Activated naive CD8-positive, alpha-beta T cell treated with anti-CD3 and anti-CD28 coated beads, Interleukin-2, amount 10 ng/mL, durations not matched to agents 7 days and 5 days (primary cell): ENCODE results near the gene HHAT. TPM values are rescaled to one million over a fixed set of nuclear protein-coding genes. Genes with fewer than 3 reads are reported as not detected.

ENCODE experiments used
- ATAC-seq: fragments of 150-1000 bp; cut with Tn5 transposase; one replicate; pipeline ENCODE4 v1.10.0; 2021; ENCODE audit warnings: low read depth, moderate library complexity
- POLR2A ChIA-PET: fragments of 350-600 bp; sonication (Branson Sonifier 250); formaldehyde crosslinking; loops from one replicate; lab custom pipeline; 2021; ENCODE audit warnings: antibody characterized with exemption; lab: Charles Lee
- DNase-seq: peaks from one replicate; pipeline ENCODE4 v3.0.0; 2021
- H3K27ac Mint-ChIP-seq: one replicate; pipeline ENCODE4 v1.8.0; 2022; ENCODE audit warnings: mild to moderate bottlenecking, mixed read lengths
- H3K27me3 Mint-ChIP-seq: one replicate; pipeline ENCODE4 v1.8.0; 2022; ENCODE audit warnings: mild to moderate bottlenecking, moderate library complexity, mixed read lengths
- H3K36me3 Mint-ChIP-seq: one replicate; pipeline ENCODE4 v1.8.0; 2021; ENCODE audit warnings: mild to moderate bottlenecking, mixed read lengths
- H3K4me1 Mint-ChIP-seq: one replicate; pipeline ENCODE4 v1.8.0; 2021; ENCODE audit warnings: mixed read lengths
- H3K4me3 Mint-ChIP-seq: one replicate; pipeline ENCODE4 v1.8.0; 2022; ENCODE audit warnings: mild to moderate bottlenecking, moderate library complexity, mixed read lengths
- H3K9me3 Mint-ChIP-seq: one replicate; pipeline ENCODE4 v1.8.0; 2021; ENCODE audit warnings: mixed read lengths
- total RNA-seq, 2 experiments: library from RNA; stranded (reverse); gene quantifications; one replicate each; pipeline ENCODE4 v1.2.3, GENCODE V29; 2021

The HHAT gene
- total RNA-seq, 2 experiments from 2014 or later = 3.3 to 3.8 TPM

DNA sequence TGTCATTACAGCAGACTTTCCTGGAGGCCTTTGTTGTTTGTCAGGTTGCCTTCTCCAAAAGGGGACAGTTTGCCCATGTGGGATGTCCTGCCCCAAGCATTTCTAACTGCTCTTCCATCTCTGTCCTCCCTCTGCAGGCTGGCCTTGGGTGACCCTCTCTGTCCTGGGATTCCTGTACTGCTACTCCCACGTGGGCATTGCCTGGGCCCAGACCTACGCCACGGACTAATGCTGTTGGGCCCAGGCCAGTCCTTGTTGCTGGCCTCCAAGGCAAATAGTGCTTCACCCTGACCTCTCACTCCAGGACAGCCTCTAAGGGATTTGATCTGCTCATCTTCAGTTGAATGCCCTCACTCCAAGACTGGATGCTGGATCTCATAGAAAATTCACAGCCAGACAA, 345.4 kb downstream of the HHAT start:
- ATAC-seq = no peak
- H3K4me3 Mint-ChIP-seq = no peak overlapping the region
- H3K4me1 Mint-ChIP-seq = no peaks in the 10 kb centered on the region
- H3K27ac Mint-ChIP-seq = no peak overlapping the region
- no peaks in the 10 kb centered on the region for H3K9me3 Mint-ChIP-seq
- DNase-seq = no peak
- POLR2A ChIA-PET = no interaction called here
- no peaks in the 10 kb centered on the region for H3K27me3 Mint-ChIP-seq
- H3K36me3 Mint-ChIP-seq = no peaks in the 10 kb centered on the region

DNA sequence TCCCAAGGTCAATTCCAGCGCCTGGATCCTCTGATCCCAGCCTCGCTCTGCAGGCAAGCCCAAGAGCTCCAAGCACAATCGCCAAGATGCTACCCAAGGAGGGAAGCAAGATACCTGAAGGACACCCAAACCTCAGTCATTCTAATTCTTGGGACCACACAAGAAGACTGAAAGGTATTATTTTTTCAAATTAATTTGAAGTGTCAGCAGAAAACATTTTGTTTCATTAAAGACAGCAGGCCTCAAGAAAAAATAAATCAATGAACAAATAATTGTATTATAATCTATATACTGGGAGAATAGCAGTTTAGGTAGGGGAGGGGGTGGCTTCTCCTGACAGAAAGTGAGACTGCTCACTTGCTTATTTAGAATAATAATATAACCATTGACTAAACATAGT, 347.8 kb downstream of the HHAT start:
- Mint-ChIP-seq H3K4me1 (no peaks in the 10 kb centered on the region), H3K4me3 (no peak overlapping the region), H3K27ac (no peak overlapping the region), H3K36me3 (no peaks in the 10 kb centered on the region), H3K27me3 (no peaks in the 10 kb centered on the region), H3K9me3 (no peaks in the 10 kb centered on the region)
- no peak for DNase-seq
- POLR2A ChIA-PET = no interaction called here
- no peak for ATAC-seq

DNA sequence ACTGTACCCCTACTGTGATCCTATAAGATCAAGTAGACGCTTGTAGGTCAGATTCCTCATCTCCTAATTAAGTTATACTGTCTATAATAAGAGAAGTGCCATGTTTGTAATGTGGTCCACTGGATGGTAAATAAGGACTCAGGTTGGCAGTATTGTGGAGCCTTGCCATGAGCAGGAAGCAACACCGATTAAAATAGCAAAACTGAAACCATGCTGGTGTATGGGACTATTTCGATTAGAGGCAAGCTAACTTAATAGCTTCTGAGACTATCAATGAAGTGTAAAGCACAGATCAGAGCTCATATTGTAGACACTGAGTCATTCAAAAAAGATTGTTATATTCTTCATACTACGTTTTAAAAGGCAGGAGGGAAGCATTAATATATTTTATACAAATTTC, 348.8 kb downstream of the HHAT start:
- Mint-ChIP-seq H3K4me1 (no peaks in the 10 kb centered on the region), H3K36me3 (no peaks in the 10 kb centered on the region), H3K4me3 (no peak overlapping the region), H3K9me3 (no peaks in the 10 kb centered on the region), H3K27ac (no peak overlapping the region), H3K27me3 (no peaks in the 10 kb centered on the region)
- POLR2A ChIA-PET = no interaction called here
- no peak for DNase-seq
- ATAC-seq = no peak

DNA sequence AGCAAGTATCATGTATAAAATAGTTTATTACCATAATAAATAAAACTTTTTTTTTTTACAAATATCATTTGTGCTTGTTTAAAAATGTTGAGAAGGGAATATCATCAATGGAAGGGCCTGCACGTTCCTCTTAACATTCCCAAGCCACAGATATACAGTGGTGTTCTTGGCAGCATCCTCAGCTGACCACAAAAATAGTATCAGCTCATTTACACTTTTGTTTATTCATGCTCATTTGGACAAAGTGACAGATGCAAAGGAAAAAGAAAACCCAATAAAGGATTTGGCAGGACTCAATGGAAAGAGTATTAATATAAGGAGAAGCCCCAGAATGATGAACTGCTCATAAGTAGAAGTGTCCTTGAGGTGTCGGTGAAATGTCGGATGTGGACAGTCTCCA, 349.6 kb downstream of the HHAT start:
- H3K4me3 Mint-ChIP-seq = no peak overlapping the region
- no peak overlapping the region for H3K27ac Mint-ChIP-seq
- no peaks in the 10 kb centered on the region for H3K27me3 Mint-ChIP-seq
- DNase-seq (no peak), ATAC-seq (no peak)
- POLR2A ChIA-PET = no interaction called here
- H3K4me1 Mint-ChIP-seq = no peaks in the 10 kb centered on the region
- no peaks in the 10 kb centered on the region for H3K36me3 Mint-ChIP-seq
- no peaks in the 10 kb centered on the region for H3K9me3 Mint-ChIP-seq

DNA sequence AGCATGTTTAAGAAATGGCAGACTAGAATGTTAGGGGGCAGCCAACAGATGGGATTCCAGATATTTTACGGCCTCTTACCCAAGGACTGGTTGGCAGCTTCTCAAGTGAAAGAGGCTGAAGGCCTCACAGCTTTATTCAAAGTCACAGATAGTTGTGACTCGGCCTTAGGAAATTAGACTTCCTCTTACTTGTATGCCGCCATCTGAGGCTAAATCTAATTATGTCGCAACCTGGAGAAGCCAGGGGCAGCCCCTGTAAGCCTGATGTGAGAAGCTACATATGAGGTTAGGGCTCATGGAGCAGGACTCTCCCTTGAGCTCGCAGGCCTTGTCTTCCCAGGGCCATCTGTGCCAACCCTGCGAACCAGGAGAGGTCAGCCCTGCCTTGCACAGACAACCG, 352.5 kb downstream of the HHAT start:
- no peak for DNase-seq
- ATAC-seq = no peak
- Mint-ChIP-seq H3K4me3 (no peak overlapping the region), H3K27me3 (no peaks in the 10 kb centered on the region), H3K27ac (no peak overlapping the region), H3K9me3 (no peaks in the 10 kb centered on the region), H3K4me1 (no peaks in the 10 kb centered on the region), H3K36me3 (no peaks in the 10 kb centered on the region)
- POLR2A ChIA-PET = no interaction called here

DNA sequence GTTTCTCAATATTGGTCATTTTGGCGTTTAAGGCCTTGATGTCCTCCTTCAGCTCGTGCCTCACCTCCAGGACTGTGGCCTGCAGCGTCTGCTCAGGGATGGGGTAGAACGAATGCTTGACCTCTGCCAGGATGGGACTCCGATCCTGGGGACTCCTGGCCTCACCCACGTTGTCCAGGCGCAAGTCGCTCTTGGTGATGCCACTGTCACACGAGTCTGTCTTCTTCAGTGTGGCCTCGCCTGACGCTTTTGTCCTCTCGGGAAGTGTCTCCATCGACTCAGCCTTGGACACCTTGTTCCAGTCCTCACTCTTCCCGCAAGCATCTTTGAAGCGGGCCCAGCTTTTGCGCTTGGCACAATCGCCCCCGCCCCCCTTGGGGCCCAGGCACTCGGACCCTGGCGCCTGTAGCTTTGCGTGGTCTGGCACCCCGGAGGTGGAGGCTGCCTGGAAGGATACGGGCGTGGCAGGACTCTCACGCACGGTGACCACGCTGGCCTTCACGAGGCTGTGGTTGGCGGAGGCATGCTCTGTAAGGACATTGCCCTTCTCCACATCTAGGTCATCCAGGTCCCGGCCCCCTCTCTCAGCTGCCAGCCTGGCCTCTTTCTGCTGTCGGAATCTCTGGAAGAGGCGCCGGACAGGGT, 354.8 kb downstream of the HHAT start:
- no peak overlapping the region for H3K27ac Mint-ChIP-seq
- H3K9me3 Mint-ChIP-seq = no peaks in the 10 kb centered on the region
- H3K36me3 Mint-ChIP-seq = no peaks in the 10 kb centered on the region
- no peak for ATAC-seq
- no peak for DNase-seq
- no peaks in the 10 kb centered on the region for H3K27me3 Mint-ChIP-seq
- H3K4me1 Mint-ChIP-seq = peaks cover 4% of the 10 kb centered on the region
- POLR2A ChIA-PET = no interaction called here
- H3K4me3 Mint-ChIP-seq = no peak overlapping the region

DNA sequence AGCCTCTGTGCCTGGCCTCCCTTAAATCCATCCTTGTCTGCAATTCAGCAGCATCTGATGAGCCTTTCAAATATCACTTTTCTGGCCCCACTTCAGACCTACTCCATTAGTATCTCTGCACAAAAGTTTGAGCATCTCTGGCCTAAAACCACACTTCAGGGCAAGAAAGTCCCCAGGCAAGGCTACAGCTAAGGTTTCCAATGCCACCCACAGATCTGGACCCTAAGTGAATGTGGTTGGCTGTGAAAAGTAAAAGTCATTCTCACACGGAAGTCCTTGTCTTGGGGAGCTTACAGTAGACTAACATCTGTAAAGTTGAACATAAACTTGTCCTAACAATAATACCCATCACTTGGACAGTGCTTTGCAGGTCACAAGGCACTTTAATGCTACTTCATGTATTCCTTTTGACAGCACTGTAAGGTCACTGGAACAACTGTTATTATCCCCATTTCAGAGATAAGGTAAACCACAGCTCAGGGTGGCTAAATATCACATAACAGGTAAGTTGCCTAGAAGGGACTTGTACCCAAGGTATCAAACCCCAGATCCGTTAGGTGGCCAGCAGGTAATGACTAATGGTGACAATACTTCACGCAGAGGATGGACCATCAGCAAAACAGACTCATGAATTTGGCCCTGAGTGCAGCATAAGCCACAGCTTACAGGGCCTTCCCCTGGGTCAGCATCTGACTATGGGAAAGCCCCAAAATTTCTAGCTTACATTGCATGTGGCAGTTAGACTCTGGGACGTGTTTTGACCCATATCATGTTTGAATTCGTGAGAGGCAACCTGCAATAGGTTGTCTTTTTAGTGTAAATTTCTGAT, 356.0 kb downstream of the HHAT start:
- DNase-seq (no peak), ATAC-seq (no peak)
- H3K36me3 Mint-ChIP-seq = no peaks in the 10 kb centered on the region
- POLR2A ChIA-PET = no interaction called here
- no peak overlapping the region for H3K27ac Mint-ChIP-seq
- H3K4me3 Mint-ChIP-seq = no peak overlapping the region
- peaks cover 5% of the 10 kb centered on the region for H3K4me1 Mint-ChIP-seq
- no peaks in the 10 kb centered on the region for H3K27me3 Mint-ChIP-seq
- no peaks in the 10 kb centered on the region for H3K9me3 Mint-ChIP-seq

DNA sequence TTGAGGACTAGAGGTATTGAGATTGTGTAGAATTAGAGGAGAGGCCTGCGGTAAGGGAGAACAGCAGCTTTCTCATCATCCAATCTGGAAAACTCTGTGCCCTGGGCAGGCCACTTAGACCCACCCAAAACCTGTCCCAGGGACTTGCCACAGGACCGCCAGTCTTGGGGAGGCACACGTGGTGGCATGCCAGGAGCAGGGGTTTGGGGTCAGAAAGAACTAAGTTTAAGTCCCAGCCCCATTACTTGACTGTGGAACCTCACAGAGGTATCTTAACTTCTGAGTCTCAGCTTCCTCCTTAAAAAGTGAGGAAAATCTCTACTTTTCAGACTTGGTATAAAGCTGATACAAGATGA, 356.6 kb downstream of the HHAT start:
- H3K4me1 Mint-ChIP-seq = peaks cover 5% of the 10 kb centered on the region
- no peaks in the 10 kb centered on the region for H3K9me3 Mint-ChIP-seq
- POLR2A ChIA-PET = no interaction called here
- no peak for ATAC-seq
- no peak overlapping the region for H3K4me3 Mint-ChIP-seq
- H3K27ac Mint-ChIP-seq = no peak overlapping the region
- no peak for DNase-seq
- H3K36me3 Mint-ChIP-seq = no peaks in the 10 kb centered on the region
- no peaks in the 10 kb centered on the region for H3K27me3 Mint-ChIP-seq

DNA sequence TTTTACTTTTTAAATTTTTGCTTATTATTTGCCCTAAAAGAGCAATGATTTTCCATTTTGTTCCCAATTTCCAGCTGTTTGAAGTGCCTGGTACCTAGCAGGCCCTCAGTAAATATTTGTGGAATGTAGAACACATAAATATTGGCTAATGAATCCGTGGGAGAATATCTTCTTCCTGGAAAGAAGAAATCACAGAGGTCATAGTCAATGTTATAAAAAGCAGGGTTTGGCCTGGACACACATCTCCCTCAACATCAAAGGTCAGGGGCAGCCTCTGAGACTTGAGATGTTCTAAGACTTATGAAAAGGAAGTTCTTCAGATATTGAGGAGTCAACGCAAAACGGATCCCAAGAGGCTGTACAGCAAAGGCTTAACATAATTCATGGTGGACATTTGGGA, 358.1 kb downstream of the HHAT start:
- Mint-ChIP-seq H3K4me1 (peaks cover 7% of the 10 kb centered on the region), H3K27me3 (no peaks in the 10 kb centered on the region), H3K36me3 (no peaks in the 10 kb centered on the region), H3K9me3 (no peaks in the 10 kb centered on the region), H3K27ac (no peak overlapping the region), H3K4me3 (no peak overlapping the region)
- DNase-seq (no peak), ATAC-seq (no peak)
- POLR2A ChIA-PET = no interaction called here

DNA sequence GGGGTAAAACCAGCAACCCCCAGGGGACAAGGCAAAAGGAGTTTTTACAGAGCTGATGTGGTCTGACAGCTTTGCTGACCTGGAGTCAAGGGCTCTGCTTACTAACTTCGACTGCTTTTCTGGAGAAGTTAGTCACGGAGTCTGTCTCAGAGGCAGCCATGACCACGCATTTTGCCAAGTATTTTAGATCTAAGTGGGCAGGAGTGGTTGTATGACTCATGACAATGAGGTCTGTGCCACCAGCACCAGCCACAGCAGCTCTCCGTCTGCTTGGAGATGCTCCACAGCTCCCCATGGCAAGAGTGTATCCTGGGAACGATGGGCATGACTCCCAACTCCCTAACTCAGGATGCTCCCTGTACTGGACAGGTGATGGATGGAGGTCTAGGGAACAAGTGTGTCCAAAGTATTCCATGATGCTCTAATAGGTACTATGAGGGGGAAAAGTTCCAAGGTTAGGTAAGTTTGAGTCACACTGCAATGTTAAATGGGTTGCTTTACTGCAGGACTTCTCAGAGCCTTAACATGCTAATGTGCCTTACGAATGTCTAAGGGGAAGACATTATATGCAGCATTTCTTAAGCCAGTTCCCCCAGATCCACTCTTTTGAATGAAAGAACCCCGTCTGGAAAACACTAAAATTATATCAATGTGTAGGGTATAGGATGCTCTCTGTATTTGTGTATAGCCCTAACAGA, 359.0 kb downstream of the HHAT start:
- Mint-ChIP-seq H3K4me3 (no peak overlapping the region), H3K36me3 (no peaks in the 10 kb centered on the region), H3K4me1 (peaks cover 15% of the 10 kb centered on the region), H3K27ac (no peak overlapping the region), H3K27me3 (no peaks in the 10 kb centered on the region), H3K9me3 (no peaks in the 10 kb centered on the region)
- POLR2A ChIA-PET = no interaction called here
- ATAC-seq (no peak), DNase-seq (no peak)

DNA sequence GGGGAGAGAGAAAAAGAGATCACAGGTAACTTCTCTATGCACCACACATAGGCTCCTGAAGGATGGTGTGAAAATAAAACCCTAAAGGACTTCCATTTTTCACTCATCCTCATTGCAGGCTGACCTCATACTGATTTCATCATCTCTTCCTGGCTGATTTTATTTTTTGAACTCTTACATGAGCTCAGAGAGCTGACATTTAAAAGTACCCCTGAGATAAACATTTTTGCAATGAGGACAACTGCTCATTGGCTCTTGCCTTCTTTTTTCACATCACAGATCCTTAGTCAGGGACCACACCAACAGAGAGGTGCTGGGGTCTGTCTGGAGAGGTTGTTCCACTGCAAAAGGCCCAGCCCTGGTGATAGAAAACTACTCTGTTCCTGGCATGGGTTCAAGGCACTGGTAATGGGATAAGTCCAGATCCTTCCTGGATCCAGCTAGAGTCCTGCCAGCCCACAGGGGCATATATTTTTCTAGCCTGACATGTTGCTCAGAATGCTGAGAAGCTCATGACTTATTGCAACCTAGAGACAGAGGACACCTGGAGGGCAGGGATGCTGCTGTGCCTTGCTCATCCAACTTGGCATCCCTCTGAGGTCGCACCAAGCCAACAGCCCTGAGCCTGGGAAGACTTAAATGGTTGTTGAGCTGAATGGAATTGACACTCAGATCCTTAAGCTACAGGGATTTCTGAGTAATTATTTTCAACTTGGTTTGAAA, 360.0 kb downstream of the HHAT start:
- H3K27me3 Mint-ChIP-seq = no peaks in the 10 kb centered on the region
- POLR2A ChIA-PET = no interaction called here
- no peaks in the 10 kb centered on the region for H3K9me3 Mint-ChIP-seq
- no peak overlapping the region for H3K4me3 Mint-ChIP-seq
- H3K36me3 Mint-ChIP-seq = no peaks in the 10 kb centered on the region
- DNase-seq = no peak
- H3K4me1 Mint-ChIP-seq = peaks cover 21% of the 10 kb centered on the region
- ATAC-seq = no peak
- H3K27ac Mint-ChIP-seq = no peak overlapping the region

DNA sequence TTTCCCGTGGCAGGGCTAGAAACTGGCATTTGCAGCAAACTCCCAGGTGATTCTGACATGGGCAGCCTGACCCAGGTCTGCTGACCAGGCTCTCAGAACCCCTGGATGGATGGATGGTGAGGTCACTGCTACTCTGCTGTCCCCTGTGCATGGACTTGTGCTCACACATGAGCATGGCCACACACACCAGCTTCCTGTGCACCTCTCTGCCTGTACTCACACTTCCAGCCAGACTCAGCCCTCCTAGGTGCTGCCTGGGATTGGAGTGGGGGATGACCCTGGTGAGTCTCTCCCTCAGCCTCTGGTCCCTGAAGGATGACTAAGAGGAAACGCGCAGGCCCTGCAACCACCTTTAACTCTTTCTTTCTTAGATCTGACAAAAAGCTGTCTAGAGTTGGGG, 361.1 kb downstream of the HHAT start:
- DNase-seq (no peak), ATAC-seq (no peak)
- POLR2A ChIA-PET = no interaction called here
- H3K4me3 Mint-ChIP-seq = no peak overlapping the region
- H3K4me1 Mint-ChIP-seq = peaks cover 21% of the 10 kb centered on the region
- H3K27me3 Mint-ChIP-seq = no peaks in the 10 kb centered on the region
- H3K9me3 Mint-ChIP-seq = no peaks in the 10 kb centered on the region
- H3K36me3 Mint-ChIP-seq = no peaks in the 10 kb centered on the region
- H3K27ac Mint-ChIP-seq = no peak overlapping the region

DNA sequence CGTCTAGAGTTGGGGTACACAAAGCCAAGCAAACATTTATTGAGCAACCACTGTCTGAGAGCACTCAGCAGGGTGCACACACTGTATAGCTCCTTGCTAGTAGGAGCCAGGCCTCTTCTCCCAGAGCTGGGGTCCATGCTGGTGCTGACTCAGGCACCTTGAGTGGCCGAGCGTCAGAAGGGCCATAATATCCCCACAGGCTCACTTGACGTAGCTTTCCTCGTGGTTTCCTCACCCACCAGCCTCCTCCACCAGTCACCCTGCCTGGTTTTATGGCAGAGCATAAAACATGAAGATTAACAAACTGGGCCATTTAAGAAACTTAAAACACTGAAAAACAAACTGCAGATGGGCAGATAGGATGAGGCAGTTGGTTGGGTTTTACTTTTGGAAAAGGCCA, 361.5 kb downstream of the HHAT start:
- ATAC-seq = no peak
- Mint-ChIP-seq H3K36me3 (no peaks in the 10 kb centered on the region), H3K9me3 (no peaks in the 10 kb centered on the region), H3K27me3 (no peaks in the 10 kb centered on the region), H3K4me1 (peaks cover 21% of the 10 kb centered on the region), H3K27ac (no peak overlapping the region), H3K4me3 (no peak overlapping the region)
- POLR2A ChIA-PET = no interaction called here
- no peak for DNase-seq
